AG04449 (cell line): ENCODE data around the gene MBD2.

ENCODE experiments used
- CTCF ChIA-PET: fragments of 350-600 bp; formaldehyde crosslinking; extraction: SDS; loops from one replicate; lab custom pipeline; 2021; ENCODE audit warnings: antibody characterized with exemption; lab: Yijun Ruan, JAX
- POLR2A ChIA-PET: fragments of 400-600, 350-600 bp; formaldehyde crosslinking; extraction: SDS; loops from one replicate; lab custom pipeline; 2020; ENCODE audit warnings: antibody characterized with exemption, inconsistent platforms; lab: Yijun Ruan, JAX
- DNase-seq: peaks from one replicate; pipeline ENCODE4 v3.0.0-alpha.2; 2010; ENCODE audit warnings: low read depth, low spot score
- H3K4me3 ChIP-seq: 2 replicates; pipeline ENCODE4 v1.5.1; 2011; ENCODE audit warnings: low read depth, mild to moderate bottlenecking, control low read depth, low read length
- TF ChIP-seq, protein P1 (sequence below): IDR thresholded peaks from one replicate; pipeline ENCODE4 v1.5.1; 2011; ENCODE audit warnings: mild to moderate bottlenecking, moderate library complexity, low read length, control low read depth, inconsistent platforms; ENCODE audit not compliant: insufficient read depth; ENCODE audit errors: missing control alignments

MBD2 gene

DNA sequence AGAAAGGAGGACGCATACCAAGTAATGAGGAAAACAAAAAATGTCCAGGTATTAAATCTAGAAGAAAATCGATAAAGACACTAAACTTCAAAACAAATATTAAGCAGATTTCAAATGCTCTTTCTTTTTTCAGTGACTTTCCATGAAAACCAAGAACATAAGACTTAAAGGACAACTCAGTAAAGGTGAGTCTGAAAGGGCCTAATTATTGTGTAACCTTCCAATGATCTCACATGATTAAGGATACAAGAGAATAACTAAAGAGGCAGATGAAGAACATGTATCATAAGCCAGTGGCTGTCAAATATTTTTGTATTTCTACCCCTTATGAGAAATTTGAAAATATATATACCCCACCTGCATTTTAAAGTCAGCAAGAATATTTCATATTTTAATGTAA lies 30.7 kb downstream of the MBD2 start:
- ChIA-PET POLR2A (no interaction called here), CTCF (no interaction called here)
- DNase-seq = no peak
- H3K4me3 ChIP-seq = no peak overlapping the region
- TF ChIP-seq, protein P1, sequence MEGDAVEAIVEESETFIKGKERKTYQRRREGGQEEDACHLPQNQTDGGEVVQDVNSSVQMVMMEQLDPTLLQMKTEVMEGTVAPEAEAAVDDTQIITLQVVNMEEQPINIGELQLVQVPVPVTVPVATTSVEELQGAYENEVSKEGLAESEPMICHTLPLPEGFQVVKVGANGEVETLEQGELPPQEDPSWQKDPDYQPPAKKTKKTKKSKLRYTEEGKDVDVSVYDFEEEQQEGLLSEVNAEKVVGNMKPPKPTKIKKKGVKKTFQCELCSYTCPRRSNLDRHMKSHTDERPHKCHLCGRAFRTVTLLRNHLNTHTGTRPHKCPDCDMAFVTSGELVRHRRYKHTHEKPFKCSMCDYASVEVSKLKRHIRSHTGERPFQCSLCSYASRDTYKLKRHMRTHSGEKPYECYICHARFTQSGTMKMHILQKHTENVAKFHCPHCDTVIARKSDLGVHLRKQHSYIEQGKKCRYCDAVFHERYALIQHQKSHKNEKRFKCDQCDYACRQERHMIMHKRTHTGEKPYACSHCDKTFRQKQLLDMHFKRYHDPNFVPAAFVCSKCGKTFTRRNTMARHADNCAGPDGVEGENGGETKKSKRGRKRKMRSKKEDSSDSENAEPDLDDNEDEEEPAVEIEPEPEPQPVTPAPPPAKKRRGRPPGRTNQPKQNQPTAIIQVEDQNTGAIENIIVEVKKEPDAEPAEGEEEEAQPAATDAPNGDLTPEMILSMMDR = no peak

DNA sequence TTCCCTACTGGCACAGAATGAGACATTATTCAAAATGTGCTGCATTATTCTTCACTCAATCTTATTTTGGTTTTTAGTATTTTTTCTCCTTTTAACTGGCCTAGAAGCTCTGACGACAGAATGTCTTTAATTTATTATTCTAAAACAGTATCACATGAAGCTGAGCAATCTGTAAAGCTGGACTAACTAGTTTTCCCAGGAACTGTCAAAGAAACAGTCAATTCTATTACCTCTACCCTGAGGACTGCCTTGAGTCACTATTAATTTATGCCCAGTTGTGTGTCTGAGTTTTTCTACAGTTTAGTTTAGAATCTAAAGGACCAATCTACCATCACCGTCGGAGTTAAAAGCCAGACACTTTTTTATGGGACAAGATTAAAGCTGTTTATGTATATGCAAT lies 31.6 kb downstream of the MBD2 start:
- DNase-seq = no peak
- CTCF ChIA-PET = no interaction called here
- no peak overlapping the region for H3K4me3 ChIP-seq
- TF ChIP-seq, protein P1 = no peak
- POLR2A ChIA-PET = no interaction called here

DNA sequence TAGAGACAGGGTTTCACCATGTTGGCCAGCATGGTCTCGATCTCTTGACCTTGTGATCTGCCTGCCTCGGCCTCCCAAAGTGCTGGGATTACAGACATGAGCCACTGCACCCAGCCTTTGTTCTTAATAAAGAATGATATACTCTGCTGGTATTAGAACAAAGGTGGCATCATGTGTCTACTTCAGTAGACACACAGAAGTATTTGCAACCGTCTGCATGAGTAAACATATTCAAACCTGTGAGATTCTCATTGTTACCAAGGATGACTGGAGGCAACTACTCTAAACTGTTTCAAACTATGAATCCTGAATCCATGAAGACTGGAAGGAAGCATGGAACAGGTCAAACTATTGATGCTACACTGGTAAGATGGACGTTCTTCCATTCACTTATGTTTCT lies 32.1 kb downstream of the MBD2 start:
- TF ChIP-seq, protein P1 = no peak
- H3K4me3 ChIP-seq = no peak overlapping the region
- no peak for DNase-seq
- POLR2A ChIA-PET = no interaction called here
- CTCF ChIA-PET = no interaction called here

DNA sequence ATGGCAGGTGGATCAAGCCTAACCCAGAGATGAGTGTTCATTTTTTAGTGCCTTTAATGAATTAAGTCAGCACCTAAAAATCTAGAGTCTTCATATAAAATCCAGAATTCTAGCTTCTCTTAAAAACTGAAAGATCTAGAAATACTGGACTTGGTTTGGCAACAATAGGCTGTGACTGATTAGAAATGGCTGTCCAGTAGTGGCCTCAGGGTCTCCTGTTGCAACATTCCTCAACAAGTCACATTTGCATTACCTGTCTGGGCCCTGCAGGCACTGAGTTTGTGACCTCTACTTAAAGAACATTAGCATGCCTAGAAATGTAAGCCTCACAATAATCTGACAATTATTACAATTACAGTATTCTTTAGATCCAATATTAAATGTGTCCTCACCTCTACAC lies 33.1 kb downstream of the MBD2 start:
- ChIA-PET POLR2A (no interaction called here), CTCF (no interaction called here)
- TF ChIP-seq, protein P1 = no peak

DNA sequence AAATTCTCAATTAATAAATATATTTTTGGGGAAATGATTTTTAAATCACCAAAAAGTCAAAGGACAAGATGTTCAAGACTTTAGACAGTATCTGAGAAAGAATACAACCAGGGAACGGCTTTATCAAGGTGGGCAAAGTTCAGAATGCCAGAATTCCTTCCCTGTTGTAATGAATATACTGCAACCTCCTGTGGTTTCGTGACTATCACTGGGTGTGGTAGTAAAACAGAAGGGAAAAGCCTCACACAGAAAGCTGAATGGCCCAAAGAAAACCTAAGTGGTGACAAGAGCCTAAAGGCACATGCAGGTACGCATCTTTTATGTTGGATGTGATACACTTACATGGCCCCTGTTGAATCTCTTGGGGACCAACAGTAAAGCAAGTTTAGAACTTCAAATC lies 37.1 kb downstream of the MBD2 start:
- ChIA-PET POLR2A (no interaction called here), CTCF (no interaction called here)
- no peak for DNase-seq
- no peak overlapping the region for H3K4me3 ChIP-seq
- TF ChIP-seq, protein P1 = no peak

More for the DNA sequence above, 33.1 kb downstream of the MBD2 start:
- H3K4me3 ChIP-seq = no peak overlapping the region
- no peak for DNase-seq

DNA sequence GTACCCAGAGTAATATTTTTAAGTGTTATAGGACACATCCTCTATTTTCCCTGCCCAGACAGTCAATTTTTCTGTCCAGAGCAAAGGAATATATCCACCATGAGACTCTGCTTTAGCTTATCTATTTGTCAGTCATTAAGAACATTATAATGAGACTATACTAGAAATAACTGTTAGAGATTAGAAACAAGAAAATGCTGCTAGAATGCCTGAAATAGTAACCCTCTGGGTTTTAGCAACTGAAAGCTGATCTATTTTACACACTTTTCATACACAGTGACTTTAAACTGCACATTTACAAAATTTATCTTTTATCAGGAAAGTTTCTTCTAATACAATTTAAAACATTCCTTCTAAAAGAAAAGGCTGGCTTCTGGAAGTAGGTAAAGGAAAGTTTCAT lies 39.6 kb downstream of the MBD2 start:
- POLR2A ChIA-PET = no interaction called here
- H3K4me3 ChIP-seq = no peak overlapping the region
- CTCF ChIA-PET = no interaction called here
- DNase-seq = no peak
- TF ChIP-seq, protein P1 = no peak
